OCI-LY1 (cell line): ENCODE results near the gene ITPRIPL2.

ENCODE experiments used
- EZH2 ChIP-seq: fragments of 200-600 bp; sonication (generic), shearing (Covaris generic); IDR thresholded peaks from 2 replicates; pipeline ENCODE4 v1.8.0; 2017; ENCODE audit warnings: borderline replicate concordance, mixed run types, mild to moderate bottlenecking, antibody characterized with exemption, low read length, moderate library complexity, mixed read lengths
- TF ChIP-seq, protein P1 (sequence below): fragments of 200-600 bp; sonication (generic), shearing (Covaris generic); IDR thresholded peaks from 2 replicates; pipeline ENCODE4 v1.5.1; 2017; ENCODE audit warnings: mild to moderate bottlenecking, antibody characterized with exemption, low read length, moderate library complexity, mixed read lengths

GRCh38 chr16:19067349-19068236 is 46.2 kb upstream of the ITPRIPL2 start, which contains the start of gene COQ7:
- TF ChIP-seq, protein P1, sequence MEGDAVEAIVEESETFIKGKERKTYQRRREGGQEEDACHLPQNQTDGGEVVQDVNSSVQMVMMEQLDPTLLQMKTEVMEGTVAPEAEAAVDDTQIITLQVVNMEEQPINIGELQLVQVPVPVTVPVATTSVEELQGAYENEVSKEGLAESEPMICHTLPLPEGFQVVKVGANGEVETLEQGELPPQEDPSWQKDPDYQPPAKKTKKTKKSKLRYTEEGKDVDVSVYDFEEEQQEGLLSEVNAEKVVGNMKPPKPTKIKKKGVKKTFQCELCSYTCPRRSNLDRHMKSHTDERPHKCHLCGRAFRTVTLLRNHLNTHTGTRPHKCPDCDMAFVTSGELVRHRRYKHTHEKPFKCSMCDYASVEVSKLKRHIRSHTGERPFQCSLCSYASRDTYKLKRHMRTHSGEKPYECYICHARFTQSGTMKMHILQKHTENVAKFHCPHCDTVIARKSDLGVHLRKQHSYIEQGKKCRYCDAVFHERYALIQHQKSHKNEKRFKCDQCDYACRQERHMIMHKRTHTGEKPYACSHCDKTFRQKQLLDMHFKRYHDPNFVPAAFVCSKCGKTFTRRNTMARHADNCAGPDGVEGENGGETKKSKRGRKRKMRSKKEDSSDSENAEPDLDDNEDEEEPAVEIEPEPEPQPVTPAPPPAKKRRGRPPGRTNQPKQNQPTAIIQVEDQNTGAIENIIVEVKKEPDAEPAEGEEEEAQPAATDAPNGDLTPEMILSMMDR = no peak
- no peak for TF ChIP-seq EZH2
